GM18519 (cell line): ENCODE results near the gene CHMP5.

Source experiments
- ATAC-seq: cut with Tn5 transposase; IDR thresholded peaks from one replicate; pipeline ENCODE4 v1.9.1; 2021; ENCODE audit warnings: mild to moderate bottlenecking, moderate library complexity; ENCODE audit not compliant: unreplicated experiment, low FRiP score

The CHMP5 gene

GRCh38 chr9:33264473-33265177, at the start of gene CHMP5, which contains the start of gene BAG1:
TSS of gene CHMP5 (plus strand) at chr9:33265049. CDS start at chr9:33265079, 30 bp downstream.
TSS of gene BAG1 (minus strand) at chr9:33264708.
- ATAC-seq, result peak; percentile 70

GRCh38 chr9:33220681-33221567, 43.9 kb upstream of the CHMP5 start:
- no peak for ATAC-seq

GRCh38 chr9:33221568-33221884, 43.3 kb upstream of the CHMP5 start:
- ATAC-seq, result no peak

- ATAC-seq, result no peak
Observed at GRCh38 chr9:33222031-33222430, 42.8 kb upstream of the CHMP5 start.

- ATAC-seq, result no peak
Observed at GRCh38 chr9:33223696-33224095, 41.2 kb upstream of the CHMP5 start.

GRCh38 chr9:33225319-33226147, 39.3 kb upstream of the CHMP5 start:
- ATAC-seq, result no peak

GRCh38 chr9:33227008-33227398, 37.8 kb upstream of the CHMP5 start:
- ATAC-seq, result no peak

- ATAC-seq, result no peak
Observed at GRCh38 chr9:33227741-33228140, 37.1 kb upstream of the CHMP5 start.

- ATAC-seq, result no peak
Observed at GRCh38 chr9:33228606-33229005, 36.2 kb upstream of the CHMP5 start.

GRCh38 chr9:33229359-33230114, 35.3 kb upstream of the CHMP5 start:
- no peak for ATAC-seq

GRCh38 chr9:33230756-33231622, 33.9 kb upstream of the CHMP5 start:
- no peak for ATAC-seq

GRCh38 chr9:33231623-33231942, 33.3 kb upstream of the CHMP5 start:
- no peak for ATAC-seq

- ATAC-seq, result no peak
Observed at GRCh38 chr9:33232815-33233214, 32.0 kb upstream of the CHMP5 start.

GRCh38 chr9:33233626-33234342, 31.1 kb upstream of the CHMP5 start:
- no peak for ATAC-seq

- no peak for ATAC-seq
Observed at GRCh38 chr9:33234511-33235467, 30.1 kb upstream of the CHMP5 start.

GRCh38 chr9:33236571-33236970, 28.3 kb upstream of the CHMP5 start:
- ATAC-seq, result no peak

GRCh38 chr9:33239921-33240320, 24.9 kb upstream of the CHMP5 start, which contains the start of gene SPINK4:
TSS of gene SPINK4 (plus strand) at chr9:33240167. CDS start at chr9:33240209, 42 bp downstream.
- no peak for ATAC-seq

- ATAC-seq, result no peak
Observed at GRCh38 chr9:33241298-33241697, 23.6 kb upstream of the CHMP5 start.
